RPMI7951 (cell line): Measurements from ENCODE around the gene G3BP1. TPM values are rescaled to one million over a fixed set of nuclear protein-coding genes. Genes with fewer than 3 reads are reported as not detected.
"Not testable (repeated sequence)": the region's sequence is repeated elsewhere in the genome, so short reads cannot be mapped to it uniquely, and the experiment has no call there.

Experiments used
- DNase-seq: peaks from one replicate; pipeline ENCODE4 v3.0.0-alpha.2; 2012; ENCODE audit warnings: low read depth
- total RNA-seq: library from RNA; depleted of rRNA; stranded (reverse); fragments of >200 nt; shearing (Covaris generic); gene quantifications from 2 replicates; pipeline ENCODE4 v1.2.3, GENCODE V29; 2014

The G3BP1 gene
- total RNA-seq, 1 experiment from 2014 or later: 129 TPM

- no peak for DNase-seq
These were observed 16.4 kb upstream of the G3BP1 start for GRCh38 chr5:151755383-151755782.

- no peak for DNase-seq
These were observed 14.3 kb upstream of the G3BP1 start for GRCh38 chr5:151757233-151758140.

GRCh38 chr5:151758141-151758429, 13.7 kb upstream of the G3BP1 start:
- DNase-seq: no peak

GRCh38 chr5:151758430-151759241, 13.1 kb upstream of the G3BP1 start, which contains the start of gene ATOX1:
Gene ATOX1, minus strand, starts transcription at chr5:151758631. Its CDS starts 80 bp downstream, at chr5:151758551.
- DNase-seq: peak; percentile 87

GRCh38 chr5:151764801-151765200, 7.0 kb upstream of the G3BP1 start:
- no peak for DNase-seq

GRCh38 chr5:151766975-151767374, 4.8 kb upstream of the G3BP1 start:
- DNase-seq: no peak

GRCh38 chr5:151770383-151771258, 1.1 kb upstream of the G3BP1 start:
- DNase-seq: peak; percentile 74

- DNase-seq: peak; percentile 40
These were observed 483 bp downstream of the G3BP1 start for GRCh38 chr5:151772029-151772845.

- peak; percentile 42 for DNase-seq
These were observed 1.2 kb downstream of the G3BP1 start for GRCh38 chr5:151772846-151773561.

- DNase-seq: no peak
These were observed 2.2 kb downstream of the G3BP1 start for GRCh38 chr5:151773951-151774350.

- no peak for DNase-seq
These were observed 3.4 kb downstream of the G3BP1 start for GRCh38 chr5:151775025-151775606.

- DNase-seq: no peak
These were observed 7.9 kb downstream of the G3BP1 start for GRCh38 chr5:151779531-151780125.

GRCh38 chr5:151780348-151780747, 8.6 kb downstream of the G3BP1 start:
- DNase-seq: no peak

GRCh38 chr5:151781201-151781600, 9.4 kb downstream of the G3BP1 start:
- DNase-seq: no peak

- DNase-seq: not testable (repeated sequence)
These were observed 11.9 kb downstream of the G3BP1 start for GRCh38 chr5:151783664-151784063.

GRCh38 chr5:151784141-151784540, 12.4 kb downstream of the G3BP1 start:
- no peak for DNase-seq

- no peak for DNase-seq
These were observed 14.7 kb downstream of the G3BP1 start for GRCh38 chr5:151786468-151786867.

- no peak for DNase-seq
These were observed 16.1 kb downstream of the G3BP1 start for GRCh38 chr5:151787817-151788216.

GRCh38 chr5:151793358-151793757, 21.6 kb downstream of the G3BP1 start:
- DNase-seq: no peak
